ENCODE measurements around the gene GDF15.

DNA sequence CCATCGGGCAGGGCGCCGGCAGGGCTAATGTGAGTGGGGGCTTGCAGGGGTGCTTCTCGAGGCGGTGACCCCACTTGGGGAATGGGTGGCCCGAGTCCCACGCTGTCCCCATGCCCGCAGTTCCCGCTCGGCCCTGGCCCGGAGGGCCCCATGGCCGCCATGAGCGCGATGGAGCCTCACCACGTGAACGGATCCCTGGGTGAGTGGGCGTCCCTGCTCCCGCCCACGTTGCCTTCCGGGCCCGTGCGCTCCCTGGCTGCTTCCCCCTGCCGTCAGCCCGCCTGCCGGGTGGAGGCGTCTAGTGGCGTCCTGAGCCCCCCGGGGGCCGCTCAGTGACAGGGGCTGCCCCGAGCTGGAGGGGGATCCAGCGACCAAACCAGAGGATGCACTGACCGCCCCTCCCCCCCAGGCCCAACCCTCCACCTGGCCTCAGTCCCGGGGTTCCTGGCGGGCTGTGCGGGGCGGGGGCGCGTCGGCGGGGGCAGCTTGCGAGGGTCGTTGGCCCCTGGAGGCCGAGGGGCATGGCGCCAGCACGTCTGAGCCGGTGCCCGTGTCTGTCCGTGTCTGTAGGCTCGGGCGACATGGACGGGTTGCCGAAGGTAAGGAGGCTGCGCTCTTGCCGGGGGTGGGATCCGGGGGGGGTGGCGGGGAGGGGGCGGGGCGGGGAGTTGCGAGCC lies 47.2 kb downstream of the GDF15 start:
- TF ChIP-seq, protein P1, sequence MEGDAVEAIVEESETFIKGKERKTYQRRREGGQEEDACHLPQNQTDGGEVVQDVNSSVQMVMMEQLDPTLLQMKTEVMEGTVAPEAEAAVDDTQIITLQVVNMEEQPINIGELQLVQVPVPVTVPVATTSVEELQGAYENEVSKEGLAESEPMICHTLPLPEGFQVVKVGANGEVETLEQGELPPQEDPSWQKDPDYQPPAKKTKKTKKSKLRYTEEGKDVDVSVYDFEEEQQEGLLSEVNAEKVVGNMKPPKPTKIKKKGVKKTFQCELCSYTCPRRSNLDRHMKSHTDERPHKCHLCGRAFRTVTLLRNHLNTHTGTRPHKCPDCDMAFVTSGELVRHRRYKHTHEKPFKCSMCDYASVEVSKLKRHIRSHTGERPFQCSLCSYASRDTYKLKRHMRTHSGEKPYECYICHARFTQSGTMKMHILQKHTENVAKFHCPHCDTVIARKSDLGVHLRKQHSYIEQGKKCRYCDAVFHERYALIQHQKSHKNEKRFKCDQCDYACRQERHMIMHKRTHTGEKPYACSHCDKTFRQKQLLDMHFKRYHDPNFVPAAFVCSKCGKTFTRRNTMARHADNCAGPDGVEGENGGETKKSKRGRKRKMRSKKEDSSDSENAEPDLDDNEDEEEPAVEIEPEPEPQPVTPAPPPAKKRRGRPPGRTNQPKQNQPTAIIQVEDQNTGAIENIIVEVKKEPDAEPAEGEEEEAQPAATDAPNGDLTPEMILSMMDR (IDR thresholded peaks at IDR 0.05): no peak
- no peak for TF ChIP-seq POLR2A (IDR thresholded peaks at IDR 0.05)
